Endometrial microvascular endothelial cells (primary cell): ENCODE measurements around the gene THSD7A. TPM values are rescaled to one million over a fixed set of nuclear protein-coding genes. Genes with fewer than 3 reads are reported as not detected.

Source experiments
- in situ Hi-C: cut with HindIII; loops from 2 replicates; pipeline ENCODE4 v1.10.0; 2017; ENCODE audit warnings: low sequenced_read_pairs, low pct_unique_long_range_greater_than_20kb; ENCODE audit errors: inconsistent ontology term
- total RNA-seq: library from RNA; depleted of rRNA; stranded (reverse); fragments of >200 nt; gene quantifications from one replicate; pipeline ENCODE4 v1.2.3, GENCODE V29; 2015; ENCODE audit errors: inconsistent ontology term

The THSD7A gene
- total RNA-seq, 1 donor from 2014 or later, result 3.6 TPM

- in situ Hi-C loops, result loop anchor here (25.0 kb wide), 1 partner anchor 124 kb away; no protein-coding TSS in a partner anchor
These were observed 218.6 kb downstream of the THSD7A start for GRCh38 chr7:11613292-11613930.

- in situ Hi-C loops, result loop anchor here (25.0 kb wide), 1 partner anchor 125 kb away; no protein-coding TSS in a partner anchor
These were observed 219.3 kb downstream of the THSD7A start for GRCh38 chr7:11612737-11613136.

- in situ Hi-C loops, result loop anchor here (25.0 kb wide), 1 partner anchor 128 kb away; no protein-coding TSS in a partner anchor
These were observed 222.8 kb downstream of the THSD7A start for GRCh38 chr7:11609096-11609670.

- in situ Hi-C loops, result loop anchor here (25.0 kb wide), 1 partner anchor 130 kb away; no protein-coding TSS in a partner anchor
These were observed 224.3 kb downstream of the THSD7A start for GRCh38 chr7:11607686-11608085.

- in situ Hi-C loops, result loop anchor here (25.0 kb wide), 1 partner anchor 132 kb away; no protein-coding TSS in a partner anchor
These were observed 226.2 kb downstream of the THSD7A start for GRCh38 chr7:11605749-11606148.

- in situ Hi-C loops, result loop anchor here (25.0 kb wide), 1 partner anchor 133 kb away; no protein-coding TSS in a partner anchor
These were observed 227.5 kb downstream of the THSD7A start for GRCh38 chr7:11604505-11604904.

GRCh38 chr7:11601761-11602160 is 230.2 kb downstream of the THSD7A start:
- in situ Hi-C loops, result loop anchor here (25.0 kb wide), 1 partner anchor 136 kb away; no protein-coding TSS in a partner anchor

- in situ Hi-C loops, result no loop called here
These were observed 238.7 kb downstream of the THSD7A start for GRCh38 chr7:11593322-11593721.

GRCh38 chr7:11592699-11593098 is 239.3 kb downstream of the THSD7A start:
- in situ Hi-C loops, result no loop called here

GRCh38 chr7:11591943-11592342 is 240.1 kb downstream of the THSD7A start:
- in situ Hi-C loops, result no loop called here

GRCh38 chr7:11591055-11591633 is 240.9 kb downstream of the THSD7A start:
- in situ Hi-C loops, result no loop called here

- in situ Hi-C loops, result no loop called here
These were observed 242.7 kb downstream of the THSD7A start for GRCh38 chr7:11589251-11589650.

- in situ Hi-C loops, result no loop called here
These were observed 244.2 kb downstream of the THSD7A start for GRCh38 chr7:11587814-11588213.

- in situ Hi-C loops, result no loop called here
These were observed 244.9 kb downstream of the THSD7A start for GRCh38 chr7:11587048-11587447.

GRCh38 chr7:11584406-11585031 is 247.5 kb downstream of the THSD7A start:
- in situ Hi-C loops, result no loop called here

- in situ Hi-C loops, result no loop called here
These were observed 252.9 kb downstream of the THSD7A start for GRCh38 chr7:11579141-11579540.

GRCh38 chr7:11576310-11576709 is 255.7 kb downstream of the THSD7A start:
- in situ Hi-C loops, result no loop called here

GRCh38 chr7:11573128-11573750 is 258.8 kb downstream of the THSD7A start:
- in situ Hi-C loops, result no loop called here

- in situ Hi-C loops, result no loop called here
These were observed 261.0 kb downstream of the THSD7A start for GRCh38 chr7:11570922-11571550.
